Stimulated activated CD4-positive, alpha-beta T cell treated with anti-CD3 and anti-CD28 coated beads, Interleukin-15, amount 100 ng/mL, for 1 hour (primary cell): ENCODE data around the gene RYR1.
"Not testable (repeated sequence)": the region's sequence is repeated elsewhere in the genome, so short reads cannot be mapped to it uniquely, and the experiment has no call there.

Experiments
- DNase-seq, 2 donors: peaks; one replicate each; pipeline ENCODE4 v3.0.0-alpha.2; 2020; ENCODE audit warnings: low read depth in 1 of 2, low spot score in 1 of 2

Gene RYR1

GRCh38 chr19:38512277-38512676 is 78.8 kb downstream of the RYR1 start:
- no peak for DNase-seq

- DNase-seq, result not testable (repeated sequence)
Measured at GRCh38 chr19:38513156-38513555, 79.7 kb downstream of the RYR1 start.

DNA sequence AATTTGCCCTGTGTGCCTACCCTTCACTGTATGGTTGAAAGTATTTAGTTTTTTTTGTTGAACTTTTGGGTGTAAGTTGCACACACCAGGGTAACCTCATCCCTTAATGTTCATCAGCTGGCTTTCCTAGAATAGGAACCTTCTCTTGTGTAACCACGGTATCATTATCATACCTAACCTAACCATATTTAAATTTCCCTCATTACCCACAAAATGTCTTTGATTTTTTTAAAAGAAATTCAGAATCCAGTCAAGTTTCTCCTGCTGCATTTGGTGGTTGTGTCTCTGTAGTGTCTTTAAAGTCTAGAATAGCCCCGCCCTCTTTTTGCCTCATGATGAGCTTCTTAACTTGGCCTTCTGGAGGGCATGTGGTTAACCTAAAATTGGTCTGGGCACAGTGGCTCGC is 80.3 kb downstream of the RYR1 start:
- DNase-seq, result no peak

- peak; percentile 59 to 75 for DNase-seq
Measured at GRCh38 chr19:38514812-38515633, 81.5 kb downstream of the RYR1 start.

DNA sequence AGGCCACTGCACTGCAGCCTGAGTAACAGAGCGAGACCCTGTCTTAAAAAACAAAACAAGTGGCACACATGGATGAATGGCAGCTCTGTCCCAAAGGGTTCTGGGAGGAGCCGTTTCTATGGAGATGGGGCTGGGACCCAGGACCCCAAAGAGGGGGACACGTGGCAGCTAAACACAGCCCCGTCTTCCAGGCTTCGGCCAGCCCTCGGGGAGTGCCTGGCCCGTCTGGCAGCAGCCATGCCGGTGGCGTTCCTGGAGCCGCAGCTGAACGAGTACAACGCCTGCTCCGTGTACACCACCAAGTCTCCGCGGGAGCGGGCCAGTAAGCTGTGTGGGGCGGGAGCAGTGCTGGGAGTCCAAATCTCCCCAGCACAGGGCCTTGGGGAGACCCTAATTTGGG is 82.4 kb downstream of the RYR1 start:
- no peak for DNase-seq

DNA sequence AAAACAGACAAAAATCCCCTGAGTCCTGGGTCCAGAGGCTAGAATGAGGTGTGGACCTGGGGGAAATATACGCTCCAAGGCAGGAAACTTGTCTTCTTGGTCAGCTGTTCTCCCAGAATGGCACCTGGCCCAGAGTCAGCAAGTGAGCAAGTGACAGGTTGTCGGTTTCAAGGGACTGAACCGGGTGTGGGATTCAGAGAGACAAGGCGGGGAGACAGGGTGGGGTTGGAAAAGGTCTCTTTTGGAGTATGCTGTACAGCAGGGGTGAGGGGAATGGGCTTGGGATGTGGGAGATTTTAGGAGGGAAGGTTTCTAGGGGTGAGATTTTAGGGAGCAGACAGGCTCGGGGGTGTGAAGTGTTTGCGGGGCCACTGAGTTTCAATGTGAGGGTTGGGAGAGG is 83.3 kb downstream of the RYR1 start:
- no peak for DNase-seq

DNA sequence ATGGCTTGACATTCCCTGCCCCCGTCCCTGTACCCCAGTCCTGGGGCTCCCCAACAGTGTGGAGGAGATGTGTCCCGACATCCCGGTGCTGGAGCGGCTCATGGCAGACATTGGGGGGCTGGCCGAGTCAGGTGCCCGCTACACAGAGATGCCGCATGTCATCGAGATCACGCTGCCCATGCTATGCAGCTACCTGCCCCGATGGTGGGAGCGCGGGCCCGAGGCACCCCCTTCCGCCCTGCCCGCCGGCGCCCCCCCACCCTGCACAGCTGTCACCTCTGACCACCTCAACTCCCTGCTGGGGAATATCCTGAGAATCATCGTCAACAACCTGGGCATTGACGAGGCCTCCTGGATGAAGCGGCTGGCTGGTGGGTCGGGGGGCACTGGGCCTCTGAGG is 83.8 kb downstream of the RYR1 start:
- DNase-seq, result no peak

DNA sequence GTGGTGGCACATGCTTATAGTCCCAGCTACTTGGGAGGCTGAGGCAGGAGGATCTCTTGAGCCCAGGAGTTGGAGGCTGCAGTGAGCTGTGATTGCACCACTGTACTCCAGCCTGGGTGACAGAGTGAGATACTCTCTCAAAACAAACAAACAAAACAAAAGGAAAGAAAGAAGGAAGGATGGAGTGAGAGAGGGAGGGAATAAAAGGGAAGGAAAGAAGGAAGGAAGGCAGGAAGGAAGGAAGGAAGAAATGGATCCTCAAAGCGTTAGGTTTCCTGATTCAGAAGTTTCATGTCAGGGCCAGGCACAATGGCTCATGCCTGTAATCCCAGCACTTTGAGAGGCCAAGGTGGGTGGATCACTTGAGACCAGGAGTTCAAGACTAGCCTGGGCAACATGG is 84.5 kb downstream of the RYR1 start:
- DNase-seq, result not testable (repeated sequence)

DNA sequence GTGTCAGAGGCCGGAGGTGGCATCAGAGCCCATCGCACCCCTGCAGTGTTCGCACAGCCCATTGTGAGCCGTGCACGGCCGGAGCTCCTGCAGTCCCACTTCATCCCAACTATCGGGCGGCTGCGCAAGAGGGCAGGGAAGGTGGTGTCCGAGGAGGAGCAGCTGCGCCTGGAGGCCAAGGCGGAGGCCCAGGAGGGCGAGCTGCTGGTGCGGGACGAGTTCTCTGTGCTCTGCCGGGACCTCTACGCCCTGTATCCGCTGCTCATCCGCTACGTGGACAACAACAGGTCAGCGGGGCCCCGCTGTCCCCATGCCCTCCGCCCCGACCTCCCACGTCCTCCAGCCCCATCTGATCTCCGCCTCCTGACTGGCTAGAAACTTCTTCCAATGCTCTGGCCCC is 85.7 kb downstream of the RYR1 start:
- DNase-seq, result no peak

DNA sequence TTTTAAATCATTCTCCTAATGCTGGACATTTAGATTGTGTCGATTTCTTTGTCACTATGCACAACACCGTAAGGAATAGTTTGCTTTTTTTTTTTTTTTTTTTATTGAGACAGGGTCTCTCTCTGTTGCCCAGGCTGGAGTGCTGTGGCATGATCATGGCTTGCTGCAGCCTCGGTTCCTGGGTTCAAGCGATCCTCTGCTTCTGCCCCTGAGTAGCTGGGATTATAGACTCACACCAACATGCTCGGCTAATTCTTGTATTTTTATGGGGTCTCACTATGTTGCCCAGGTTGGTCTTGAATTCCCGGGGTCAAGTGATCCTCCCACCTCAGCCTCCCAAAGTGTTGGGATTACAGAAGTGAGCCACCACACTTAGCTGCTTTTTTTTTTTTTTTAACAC is 86.5 kb downstream of the RYR1 start:
- DNase-seq, result no peak

DNA sequence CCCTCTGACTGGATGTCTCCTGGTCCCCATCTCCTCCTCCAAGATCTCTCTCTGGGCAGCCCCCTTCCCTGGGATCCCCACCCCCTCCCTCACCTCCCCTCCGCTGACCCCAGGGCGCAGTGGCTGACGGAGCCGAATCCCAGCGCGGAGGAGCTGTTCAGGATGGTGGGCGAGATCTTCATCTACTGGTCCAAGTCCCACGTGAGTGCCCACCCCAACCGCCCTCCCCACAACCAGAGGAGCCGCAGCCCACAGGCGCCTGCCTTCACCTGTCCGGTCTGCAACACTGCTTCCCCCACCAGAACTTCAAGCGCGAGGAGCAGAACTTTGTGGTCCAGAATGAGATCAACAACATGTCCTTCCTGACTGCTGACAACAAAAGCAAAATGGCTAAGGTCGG is 89.4 kb downstream of the RYR1 start:
- no peak for DNase-seq

DNA sequence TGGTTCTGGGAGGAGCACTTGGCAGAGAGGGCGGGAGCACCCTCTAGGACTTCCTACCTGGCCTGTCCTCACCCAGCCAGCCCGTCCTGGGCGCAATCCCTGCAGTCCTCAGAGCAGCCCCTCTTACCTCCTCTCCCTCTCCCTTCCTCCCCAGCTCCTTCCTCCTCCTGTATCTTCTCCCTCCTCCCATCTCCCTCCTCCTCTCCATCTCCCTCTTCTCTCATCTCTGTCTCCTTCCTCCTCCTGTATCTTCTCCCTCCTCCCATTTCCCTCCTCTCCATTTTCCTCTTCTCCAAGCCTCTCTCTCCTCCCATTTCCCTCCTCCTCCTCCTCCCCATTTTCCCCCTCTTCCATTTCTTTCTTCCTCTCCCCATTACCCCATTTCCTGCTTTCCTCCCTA is 89.8 kb downstream of the RYR1 start:
- no peak for DNase-seq

DNA sequence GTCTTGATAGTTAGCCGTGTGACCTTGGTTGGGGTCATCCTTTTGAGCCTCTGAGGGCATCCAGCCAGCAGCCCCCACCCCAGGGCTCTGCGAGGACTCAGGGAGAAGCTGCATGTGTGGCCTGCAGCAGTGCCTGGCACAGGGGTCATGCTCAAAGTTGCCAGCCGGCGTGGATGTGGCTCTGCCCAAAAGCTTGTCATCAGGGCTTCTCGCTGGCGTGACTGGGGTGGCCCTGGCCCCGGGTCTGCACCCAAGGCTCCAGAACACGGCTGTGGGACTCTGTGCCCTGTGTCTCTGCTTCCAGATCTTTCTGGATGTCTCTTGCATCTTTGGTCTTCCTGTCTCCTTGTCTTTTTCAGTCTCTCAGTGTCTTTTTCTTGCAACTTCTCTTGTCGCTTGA is 90.9 kb downstream of the RYR1 start:
- DNase-seq, result no peak

DNA sequence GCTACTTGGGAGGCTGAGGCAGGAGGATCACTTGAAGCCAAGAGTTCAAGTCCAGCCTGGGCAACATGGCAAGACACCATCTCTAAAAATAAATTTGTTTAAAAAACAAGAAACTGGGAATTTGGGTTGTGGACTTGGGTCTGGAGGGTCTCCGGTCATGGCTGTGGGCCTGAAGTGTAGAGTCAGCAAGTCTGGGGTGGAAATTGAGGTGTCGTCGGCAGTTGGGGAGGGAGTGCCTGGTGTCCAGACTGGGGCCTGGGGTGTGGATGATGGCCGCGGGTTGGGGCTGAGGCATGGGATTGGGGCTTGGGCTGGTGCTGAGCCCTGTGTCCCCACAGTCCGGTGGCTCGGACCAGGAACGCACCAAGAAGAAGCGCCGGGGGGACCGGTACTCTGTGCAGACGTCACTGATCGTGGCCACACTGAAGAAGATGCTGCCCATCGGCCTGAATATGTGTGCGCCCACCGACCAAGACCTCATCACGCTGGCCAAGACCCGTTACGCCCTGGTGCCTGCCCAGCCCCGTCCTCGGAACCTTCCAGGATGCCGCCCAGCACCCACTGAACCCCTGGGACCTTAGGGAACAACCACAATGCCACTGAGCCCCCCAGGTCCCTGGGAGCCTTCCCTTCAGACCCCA is 91.6 kb downstream of the RYR1 start:
- DNase-seq, result no peak

- no peak for DNase-seq
Measured at GRCh38 chr19:38526430-38526829, 92.9 kb downstream of the RYR1 start.

GRCh38 chr19:38527466-38528136 is 94.1 kb downstream of the RYR1 start:
- no peak for DNase-seq

DNA sequence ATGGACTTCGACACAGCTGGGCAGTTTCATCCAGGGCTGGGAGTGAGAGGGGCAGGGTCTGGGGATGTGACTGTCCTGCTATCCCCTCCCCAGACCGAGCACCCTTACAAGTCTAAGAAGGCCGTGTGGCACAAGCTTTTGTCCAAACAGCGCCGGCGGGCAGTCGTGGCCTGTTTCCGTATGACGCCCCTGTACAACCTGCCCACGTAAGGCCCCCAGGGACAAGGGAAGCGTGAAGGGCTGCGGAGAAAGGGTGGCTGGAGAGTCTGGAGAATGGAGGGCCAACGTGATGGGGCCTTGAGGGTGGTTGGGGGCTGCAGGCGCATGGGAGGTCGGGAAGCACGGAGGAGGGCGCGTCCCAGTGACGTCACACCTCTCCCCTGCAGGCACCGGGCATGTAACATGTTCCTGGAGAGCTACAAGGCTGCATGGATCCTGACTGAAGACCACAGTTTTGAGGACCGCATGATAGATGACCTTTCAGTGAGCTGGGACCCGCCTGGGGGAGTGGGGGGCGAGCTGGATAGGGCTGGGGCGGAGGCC is 94.8 kb downstream of the RYR1 start:
- DNase-seq, result no peak

DNA sequence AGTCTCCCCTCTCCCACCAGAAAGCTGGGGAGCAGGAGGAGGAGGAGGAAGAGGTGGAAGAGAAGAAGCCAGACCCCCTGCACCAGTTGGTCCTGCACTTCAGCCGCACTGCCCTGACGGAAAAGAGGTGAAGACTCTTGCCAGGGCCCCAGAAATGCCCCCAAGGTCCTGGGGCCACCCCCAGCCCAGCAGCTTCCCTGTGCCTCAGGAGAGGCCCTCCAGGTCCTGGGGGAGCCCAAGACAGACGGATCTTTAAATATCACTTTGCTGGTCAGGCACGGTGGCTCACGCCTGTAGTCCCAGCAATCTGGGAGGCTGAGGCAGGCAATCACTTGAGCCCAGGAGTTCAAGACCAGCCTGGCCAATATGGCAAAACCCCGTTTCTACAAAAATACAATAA is 95.4 kb downstream of the RYR1 start:
- DNase-seq, result no peak

DNA sequence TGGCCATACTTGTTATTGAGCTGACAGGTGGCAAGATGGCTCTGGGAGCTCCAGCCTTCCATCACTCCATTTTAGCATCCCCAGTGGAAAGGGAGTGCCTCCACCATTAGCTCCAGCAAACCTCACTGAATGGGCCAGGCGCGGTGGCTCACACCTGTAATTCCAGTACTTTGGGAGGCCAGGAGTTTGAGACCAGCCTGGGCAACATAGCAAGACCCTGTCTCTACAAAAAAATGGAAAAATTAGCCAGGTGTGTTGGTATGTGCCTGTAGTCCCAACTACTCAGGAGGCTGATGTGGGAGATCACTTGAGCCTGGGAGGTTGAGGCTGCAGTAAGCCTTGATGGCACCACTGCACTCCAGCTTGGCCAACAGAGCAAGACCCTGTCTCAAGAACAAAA is 98.0 kb downstream of the RYR1 start:
- no peak for DNase-seq

DNA sequence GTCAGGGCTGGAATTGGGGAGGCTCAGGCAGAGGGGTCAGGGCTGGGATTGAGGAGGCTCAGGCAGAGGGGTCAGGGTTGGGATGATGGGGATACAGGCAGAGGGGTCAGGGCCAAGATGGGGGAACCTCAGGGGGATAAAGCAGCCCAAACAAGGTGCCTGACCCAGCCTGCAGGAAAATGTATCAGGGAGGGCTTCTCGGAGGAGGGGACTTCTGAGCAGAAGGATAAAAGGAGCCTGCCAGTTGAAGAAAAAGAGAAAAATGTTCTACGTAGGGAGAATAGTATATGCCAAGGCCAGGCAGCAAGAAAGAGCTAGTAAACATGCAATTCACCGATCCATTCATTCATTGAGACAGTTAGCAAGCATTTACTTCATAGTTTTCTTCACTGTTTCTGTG is 99.4 kb downstream of the RYR1 start:
- DNase-seq, result no peak

DNA sequence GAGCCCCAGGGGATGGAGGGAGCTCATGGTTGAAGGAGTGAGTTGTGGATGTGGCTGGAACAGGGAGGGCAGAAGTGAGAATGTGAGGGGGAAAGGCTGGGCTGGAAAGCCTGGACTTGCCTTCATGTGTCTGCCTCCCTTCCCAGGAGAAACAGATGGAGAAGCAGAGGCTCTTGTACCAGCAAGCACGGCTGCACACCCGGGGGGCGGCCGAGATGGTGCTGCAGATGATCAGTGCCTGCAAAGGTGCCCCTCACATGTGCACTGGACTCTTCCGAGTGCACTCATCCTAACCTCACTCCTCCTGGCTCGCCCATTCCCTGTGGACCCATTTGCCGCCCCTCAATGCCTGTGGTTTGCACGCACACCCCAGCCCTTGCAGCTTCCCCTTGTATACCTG is 101.1 kb downstream of the RYR1 start:
- no peak for DNase-seq

GRCh38 chr19:38535212-38535611 is 101.7 kb downstream of the RYR1 start:
- DNase-seq, result no peak
